Stimulated activated naive CD4-positive, alpha-beta T cell treated with Interleukin-2 at 50 U/mL for 16 hours (primary cell): ENCODE measurements around the gene FPGS.
"Not testable (repeated sequence)": the region's sequence is repeated elsewhere in the genome, so short reads cannot be mapped to it uniquely, and the experiment has no call there.

Source experiments
- DNase-seq: peaks from one replicate; lab custom pipeline; 2025; lab: John Stamatoyannopoulos, UW

FPGS gene

GRCh38 chr9:127770905-127771569 lies 31.6 kb upstream of the FPGS start:
- peak; percentile 96 for DNase-seq

GRCh38 chr9:127771570-127772189 lies 31.0 kb upstream of the FPGS start:
- DNase-seq, result no peak

GRCh38 chr9:127772603-127773002 lies 30.1 kb upstream of the FPGS start:
- no peak for DNase-seq

- no peak for DNase-seq
Measured at GRCh38 chr9:127773272-127773671, 29.4 kb upstream of the FPGS start.

- DNase-seq, result no peak
Measured at GRCh38 chr9:127773981-127774380, 28.7 kb upstream of the FPGS start.

GRCh38 chr9:127776195-127776923 lies 26.3 kb upstream of the FPGS start:
- DNase-seq, result peak; percentile 70

- peak; percentile 44 for DNase-seq
Measured at GRCh38 chr9:127776924-127777289, 25.8 kb upstream of the FPGS start.

- no peak for DNase-seq
Measured at GRCh38 chr9:127777368-127777980, 25.2 kb upstream of the FPGS start.

- peak; percentile 53 for DNase-seq
Measured at GRCh38 chr9:127778280-127779135, 24.2 kb upstream of the FPGS start, which contains the start of gene SH2D3C. Gene SH2D3C (minus strand): TSS chr9:127778666. CDS start chr9:127778627, 39 bp downstream.

GRCh38 chr9:127779136-127779981 lies 23.3 kb upstream of the FPGS start:
- peak; percentile 67 for DNase-seq

GRCh38 chr9:127780126-127780885 lies 22.4 kb upstream of the FPGS start:
- DNase-seq, result no peak

GRCh38 chr9:127780909-127781308 lies 21.8 kb upstream of the FPGS start:
- not testable (repeated sequence) for DNase-seq

GRCh38 chr9:127781806-127782205 lies 20.9 kb upstream of the FPGS start:
- DNase-seq, result no peak

- peak; percentile 60 for DNase-seq
Measured at GRCh38 chr9:127783111-127784008, 19.3 kb upstream of the FPGS start.

GRCh38 chr9:127785023-127785932 lies 17.4 kb upstream of the FPGS start:
- DNase-seq, result peak; percentile 83

- DNase-seq, result peak; percentile 90
Measured at GRCh38 chr9:127785933-127786772, 16.5 kb upstream of the FPGS start, which contains the start of gene CDK9. Gene CDK9 (plus strand): TSS chr9:127786034. CDS start chr9:127786149, 115 bp downstream.

GRCh38 chr9:127786773-127787104 lies 15.9 kb upstream of the FPGS start:
- no peak for DNase-seq
